ENCODE results near the gene ZNF574. TPM values are rescaled to one million over a fixed set of nuclear protein-coding genes. Genes with fewer than 3 reads are reported as not detected.

Gene ZNF574
- total RNA-seq (10 to 100 TPM; 17.6 to 26.7 (median 20.9) TPM), polyA plus RNA-seq (10 to 100 TPM; 11.2 to 32.8 TPM), total RNA-seq (36.1 reads per million, percentile 64 among the genes with 10 or more reads in this experiment)

GRCh38 chr19:42075616-42076379, at the start of gene ZNF574:
Gene ZNF574, plus strand, starts transcription at chr19:42076166. Its CDS starts 2,441 bp downstream, at chr19:42078607.
- no peaks in the 10 kb centered on the region for H3K9me3 ChIP-seq (ENCODE audit: control insufficient read depth in 2 of 3, low read length in 3 of 3)
- Mint-ChIP-seq H3K9me3 (no peaks in the 10 kb centered on the region), H3K27ac (peak within 1 kb of the TSS; percentile 99 to 100 (median 100)), H3K4me1 (peaks cover 26 to 44% (median 38%) of the 10 kb centered on the region in 7 donors), H3K27me3 (peaks cover 0 to 13% (median 0%) of the 10 kb centered on the region in 5 donors), H3K4me3 (peak within 1 kb of the TSS; percentile 92 to 100 (median 98)), H3K36me3 (peaks cover 0 to 13% (median 0%) of the 10 kb centered on the region in 5 donors)
- peaks cover 0 to 30% (median 0%) of the 10 kb centered on the region in 3 experiments for H3K36me3 ChIP-seq (ENCODE audit: control insufficient read depth in 2 of 3, insufficient read depth in 3 of 3, low read length in 3 of 3)
- H3K27me3 ChIP-seq (ENCODE audit: control insufficient read depth in 2 of 2, insufficient read depth in 2 of 2, low read length in 2 of 2): no peaks in the 10 kb centered on the region
- peak within 1 kb of the TSS; percentile 97 for H3K27ac ChIP-seq (ENCODE audit: low read depth, low read length)
- peaks cover 19 to 24% of the 10 kb centered on the region in 2 donors for H3K4me1 ChIP-seq (ENCODE audit: control insufficient read depth in 2 of 2, insufficient read depth in 2 of 2, low read length in 2 of 2)
- ATAC-seq (peak; percentile 98), DNase-seq (peak; percentile 91 to 99 (median 98))
- POLR2A ChIA-PET: interaction anchor here (0.5 to 1.7 kb wide), 10 partner anchors 9 to 1728 kb away, joined by 3 to 6 read pairs (median 3); partner anchors contain the start of genes C19orf47 and PLD3
- CTCF ChIA-PET: interaction anchor here (0.6 kb wide), 1 partner anchor 1762 kb away, joined by 3 read pairs; no protein-coding TSS in a partner anchor
- peak within 1 kb of the TSS; percentile 70 for H3K4me3 ChIP-seq (ENCODE audit: low read length)
- intact Hi-C loops (cut with micrococcal nuclease): loop anchor here (1.0 to 10.0 kb wide), 13 partner anchors 57 to 347 kb away; partner anchors contain the start of genes ARHGEF1 (in 2 of the 2), MEGF8 (in 2 of the 2), POU2F2 (in 2 of the 2) and RABAC1 (in 2 of the 2)

- peak in 1 of 9 donors; percentile 60 for DNase-seq
- CTCF ChIA-PET: interaction anchor here (0.5 kb wide), 1 partner anchor 233 kb away, joined by 3 read pairs; no protein-coding TSS in a partner anchor
- no peak overlapping the region for H3K4me3 Mint-ChIP-seq
These were observed 47.4 kb upstream of the ZNF574 start for GRCh38 chr19:42028304-42029216.

GRCh38 chr19:42030645-42031440, 45.1 kb upstream of the ZNF574 start:
- no peak overlapping the region for H3K27ac Mint-ChIP-seq
- POLR2A ChIA-PET: no interaction called here
- no peak for ATAC-seq
- peaks cover 0 to 8% (median 0%) of the 10 kb centered on the region in 7 donors for H3K4me1 Mint-ChIP-seq
- Histone ChIP-seq H3K4me1 (ENCODE audit: control insufficient read depth in 2 of 2, insufficient read depth in 2 of 2, low read length in 2 of 2) (no peaks in the 10 kb centered on the region), H3K4me3 (ENCODE audit: low read length) (no peak overlapping the region), H3K36me3 (ENCODE audit: control insufficient read depth in 2 of 3, insufficient read depth in 3 of 3, low read length in 3 of 3) (no peaks in the 10 kb centered on the region), H3K9me3 (ENCODE audit: control insufficient read depth in 2 of 3, low read length in 3 of 3) (no peaks in the 10 kb centered on the region), H3K27me3 (ENCODE audit: control insufficient read depth in 2 of 2, insufficient read depth in 2 of 2, low read length in 2 of 2) (no peaks in the 10 kb centered on the region), H3K27ac (ENCODE audit: low read depth, low read length) (no peak overlapping the region)
- no peaks in the 10 kb centered on the region for H3K9me3 Mint-ChIP-seq
- CTCF ChIA-PET: interaction anchor here (0.9 to 1.3 kb wide), 2 partner anchors 23 to 72 kb away, joined by 3 read pairs; partner anchors contain the start of gene RABAC1
- H3K4me3 Mint-ChIP-seq: no peak overlapping the region
- H3K36me3 Mint-ChIP-seq: no peaks in the 10 kb centered on the region
- no peak for DNase-seq
- intact Hi-C loops (cut with micrococcal nuclease): loop anchor here in 1 of 2 donors (5.0 to 10.0 kb wide), 2 partner anchors 64 to 159 kb away; no protein-coding TSS in a partner anchor
- H3K27me3 Mint-ChIP-seq: peaks cover 0 to 18% (median 10%) of the 10 kb centered on the region in 5 donors

More at GRCh38 chr19:42028304-42029216, 47.4 kb upstream of the ZNF574 start:
- H3K4me1 ChIP-seq (ENCODE audit: control insufficient read depth in 2 of 2, insufficient read depth in 2 of 2, low read length in 2 of 2): no peaks in the 10 kb centered on the region
- intact Hi-C loops (cut with micrococcal nuclease): no loop called here
- no peak overlapping the region for H3K4me3 ChIP-seq (ENCODE audit: low read length)
- H3K9me3 Mint-ChIP-seq: no peaks in the 10 kb centered on the region
- H3K27me3 Mint-ChIP-seq: peaks cover 0 to 27% (median 10%) of the 10 kb centered on the region in 5 donors
- peaks cover 0 to 4% of the 10 kb centered on the region in 2 donors for H3K27me3 ChIP-seq (ENCODE audit: control insufficient read depth in 2 of 2, insufficient read depth in 2 of 2, low read length in 2 of 2)
- H3K4me1 Mint-ChIP-seq: peaks cover 0 to 1% (median 0%) of the 10 kb centered on the region in 7 donors
- H3K36me3 Mint-ChIP-seq: no peaks in the 10 kb centered on the region
- no peaks in the 10 kb centered on the region for H3K9me3 ChIP-seq (ENCODE audit: control insufficient read depth in 2 of 3, low read length in 3 of 3)
- ATAC-seq: no peak
- H3K36me3 ChIP-seq (ENCODE audit: control insufficient read depth in 2 of 3, insufficient read depth in 3 of 3, low read length in 3 of 3): no peaks in the 10 kb centered on the region
- peak overlapping the region in 2 of 9 donors; percentile 48 to 62 for H3K27ac Mint-ChIP-seq
- POLR2A ChIA-PET: no interaction called here
- H3K27ac ChIP-seq (ENCODE audit: low read depth, low read length): no peak overlapping the region

GRCh38 chr19:42032431-42032830, 43.5 kb upstream of the ZNF574 start:
- H3K36me3 ChIP-seq (ENCODE audit: control insufficient read depth in 2 of 3, insufficient read depth in 3 of 3, low read length in 3 of 3): no peaks in the 10 kb centered on the region
- CTCF ChIA-PET: no interaction called here
- H3K4me3 ChIP-seq (ENCODE audit: low read length): no peak overlapping the region
- DNase-seq (no peak), ATAC-seq (no peak)
- H3K27ac Mint-ChIP-seq: peak overlapping the region in 1 of 9 donors; percentile 88
- H3K36me3 Mint-ChIP-seq: no peaks in the 10 kb centered on the region
- H3K27me3 Mint-ChIP-seq: peaks cover 0 to 11% (median 6%) of the 10 kb centered on the region in 5 donors
- intact Hi-C loops (cut with micrococcal nuclease): loop anchor here in 1 of 2 donors (5.0 to 10.0 kb wide), 2 partner anchors 62 to 160 kb away; no protein-coding TSS in a partner anchor
- no peaks in the 10 kb centered on the region for H3K27me3 ChIP-seq (ENCODE audit: control insufficient read depth in 2 of 2, insufficient read depth in 2 of 2, low read length in 2 of 2)
- H3K4me1 ChIP-seq (ENCODE audit: control insufficient read depth in 2 of 2, insufficient read depth in 2 of 2, low read length in 2 of 2): no peaks in the 10 kb centered on the region
- no peak overlapping the region for H3K4me3 Mint-ChIP-seq
- no peaks in the 10 kb centered on the region for H3K9me3 Mint-ChIP-seq
- POLR2A ChIA-PET: no interaction called here
- peaks cover 0 to 8% (median 0%) of the 10 kb centered on the region in 7 donors for H3K4me1 Mint-ChIP-seq
- H3K27ac ChIP-seq (ENCODE audit: low read depth, low read length): no peak overlapping the region
- no peaks in the 10 kb centered on the region for H3K9me3 ChIP-seq (ENCODE audit: control insufficient read depth in 2 of 3, low read length in 3 of 3)

- H3K27ac ChIP-seq (ENCODE audit: low read depth, low read length): no peak overlapping the region
- H3K4me1 ChIP-seq (ENCODE audit: control insufficient read depth in 2 of 2, insufficient read depth in 2 of 2, low read length in 2 of 2): no peaks in the 10 kb centered on the region
- POLR2A ChIA-PET: no interaction called here
- no peaks in the 10 kb centered on the region for H3K36me3 ChIP-seq (ENCODE audit: control insufficient read depth in 2 of 3, insufficient read depth in 3 of 3, low read length in 3 of 3)
- H3K36me3 Mint-ChIP-seq: no peaks in the 10 kb centered on the region
- peaks cover 0 to 8% (median 6%) of the 10 kb centered on the region in 5 donors for H3K27me3 Mint-ChIP-seq
- CTCF ChIA-PET: no interaction called here
- no peaks in the 10 kb centered on the region for H3K27me3 ChIP-seq (ENCODE audit: control insufficient read depth in 2 of 2, insufficient read depth in 2 of 2, low read length in 2 of 2)
- H3K9me3 ChIP-seq (ENCODE audit: control insufficient read depth in 2 of 3, low read length in 3 of 3): no peaks in the 10 kb centered on the region
- ATAC-seq (no peak), DNase-seq (no peak)
- H3K9me3 Mint-ChIP-seq: no peaks in the 10 kb centered on the region
- no peak overlapping the region for H3K4me3 Mint-ChIP-seq
- H3K4me1 Mint-ChIP-seq: peaks cover 0 to 8% (median 0%) of the 10 kb centered on the region in 7 donors
- peak overlapping the region in 1 of 9 donors; percentile 38 for H3K27ac Mint-ChIP-seq
- intact Hi-C loops (cut with micrococcal nuclease): loop anchor here in 1 of 2 donors (5.0 to 10.0 kb wide), 2 partner anchors 61 to 161 kb away; no protein-coding TSS in a partner anchor
- H3K4me3 ChIP-seq (ENCODE audit: low read length): no peak overlapping the region
These were observed 42.6 kb upstream of the ZNF574 start for GRCh38 chr19:42033413-42033812.

All from naive thymus-derived CD4-positive, alpha-beta T cell (primary cell).